ENCODE results near the gene PEF1. TPM values are rescaled to one million over a fixed set of nuclear protein-coding genes. Genes with fewer than 3 reads are reported as not detected.

PEF1 gene
- total and polyA plus RNA-seq, 2 of the 8 experiments (the other 6 are each of a cell fraction or from before 2014, with no cell fraction given), result 35.2 to 69.2 TPM

- Histone ChIP-seq H2BK5ac (ENCODE audit: low read depth, low read length) (no peak overlapping the region), H3K18ac (ENCODE audit: extremely low read depth, low read length) (no peak overlapping the region), H4K8ac (ENCODE audit: extremely low read depth, insufficient read depth, low read length) (no peak overlapping the region; the same call in 1 of the 2 replicates), H3K9ac (replicated peaks in 1 of 4; ENCODE audit: extremely low read depth in 1 of 4, low read depth in 3 of 4, low read length in 3 of 4) (no peak overlapping the region), H3K4me1 (replicated peaks in 1 of 4; ENCODE audit: control insufficient read depth in 3 of 4, insufficient read depth in 4 of 4, low read length in 3 of 4) (peaks cover 0 to 4% (median 0%) of the 10 kb centered on the region in 4 experiments; a peak in 1 of 7 replicates), H2BK20ac (ENCODE audit: low read length) (no peak overlapping the region), H2BK15ac (ENCODE audit: low read length) (no peak overlapping the region), H3K4me2 (ENCODE audit: insufficient read depth in 1 of 2, low read depth in 2 of 2, low read length in 2 of 2) (no peak overlapping the region), H3K4ac (replicated peaks; ENCODE audit: insufficient read length, low read depth, low read length) (no peak overlapping the region), H3K23ac (ENCODE audit: insufficient read length) (no peak overlapping the region), H3K36me3 (ENCODE audit: control insufficient read depth in 2 of 4, insufficient read depth in 4 of 4, low read length in 3 of 4) (peaks cover 3 to 19% (median 11%) of the 10 kb centered on the region in 4 experiments; a peak in 7 of 8 replicates), H3K27me3 (replicated peaks in 1 of 4; ENCODE audit: control insufficient read depth in 3 of 4, extremely low read depth in 1 of 4, insufficient read depth in 3 of 4, low read length in 3 of 4) (no peaks in the 10 kb centered on the region), H3K14ac (ENCODE audit: insufficient read length) (no peak overlapping the region), H4K20me1 (replicated peaks in 1 of 2; ENCODE audit: control insufficient read depth in 1 of 2, insufficient read depth in 2 of 2, low read length in 2 of 2) (peaks cover 0 to 4% of the 10 kb centered on the region in 2 experiments), H3K79me2 (ENCODE audit: control insufficient read depth in 1 of 2, insufficient read depth in 2 of 2, low read length in 2 of 2) (no peaks in the 10 kb centered on the region), H3K79me1 (ENCODE audit: low read depth, low read length) (no peaks in the 10 kb centered on the region), H2AFZ (ENCODE audit: low read length) (no peak overlapping the region), H3K4me3 (ENCODE audit: extremely low read depth in 1 of 4, insufficient read depth in 2 of 4, low read depth in 3 of 4, low read length in 4 of 4) (no peak overlapping the region), H4K91ac (replicated peaks; ENCODE audit: insufficient read length, low read length) (no peak overlapping the region), H2BK120ac (replicated peaks; ENCODE audit: low read depth, low read length) (no peak overlapping the region), H3K9me3 (ENCODE audit: insufficient read depth in 2 of 2, low read depth in 1 of 2, low read length in 1 of 2) (no peaks in the 10 kb centered on the region), H3K23me2 (ENCODE audit: low read depth, low read length) (no peaks in the 10 kb centered on the region), H4K5ac (ENCODE audit: insufficient read length, low read depth, low read length) (no peak overlapping the region), H3K27ac (ENCODE audit: low read depth, low read length) (no peak overlapping the region), H2AK5ac (ENCODE audit: low read depth, low read length) (no peak overlapping the region), H2BK12ac (ENCODE audit: low read depth, low read length) (no peak overlapping the region), H3K56ac (replicated peaks; ENCODE audit: insufficient read length, low read depth, low read length) (no peak overlapping the region)
- POLR2A ChIA-PET (ENCODE audit: partially characterized antibody), result interaction anchor here (0.6 to 1.5 kb wide), 4 partner anchors 10 to 19 kb away, joined by 3 to 7 read pairs (median 4); partner anchors contain the start of gene HCRTR1
- WGBS, 2 experiments (ENCODE audit: extremely low coverage in 1 of 2, insufficient coverage in 1 of 2, insufficient read length in 1 of 2, insufficient replicate concordance in 2 of 2, low coverage in 1 of 2, low lambda C conversion rate in 2 of 2, missing lambda C conversion rate in 1 of 2), result 87% methylated on average over 13 of the region's 13 CpGs; no CpG with 5 or more reads in 1 of the 2 experiments
- no peak for FAIRE-seq
- DNase-seq (ENCODE audit: low read depth in 1 of 2, low spot score in 2 of 2), result no peak
- TF ChIP-seq SIRT6 (IDR thresholded peaks at IDR 0.05; ENCODE audit: low read length) (no peak), SP1 (IDR thresholded peaks at IDR 0.05; ENCODE audit: low read depth, low read length) (no peak), ASH2L (IDR thresholded peaks at IDR 0.05; ENCODE audit: low read length) (no peak), KDM4A (IDR thresholded peaks at IDR 0.05; ENCODE audit: low read depth, low read length, severe bottlenecking) (no peak), TCF12 (IDR thresholded peaks at IDR 0.05; ENCODE audit: low read depth, low read length) (no peak), EGR1 (IDR thresholded peaks at IDR 0.05; ENCODE audit: borderline replicate concordance, low read depth, low read length) (no peak), CEBPB (IDR thresholded peaks at IDR 0.05; ENCODE audit: low read depth, low read length) (no peak), SRF (IDR thresholded peaks at IDR 0.05; ENCODE audit: low read depth, low read length) (no peak), PHF8 (conservative IDR thresholded peaks at IDR 0.05; ENCODE audit: low read depth, low read length) (no peak)
- CTCF ChIA-PET (ENCODE audit: partially characterized antibody), result interaction anchor here (0.7 to 5.2 kb wide), 7 partner anchors 8 to 60 kb away, joined by 3 to 40 read pairs (median 4); no protein-coding TSS in a partner anchor
Observed at GRCh38 chr1:31627301-31627929, 17.3 kb downstream of the PEF1 start.
